Skeletal muscle tissue (tissue), 4 donors: ENCODE measurements around the gene ABLIM1. TPM values are rescaled to one million over a fixed set of nuclear protein-coding genes. Genes with fewer than 3 reads are reported as not detected.
A peak's percentile ranks its signal among the peaks of the same experiment; 100 is the strongest.

Source experiments
- H3K27ac ChIP-seq: one replicate; pipeline ENCODE4 v1.7.0; 2013; ENCODE audit warnings: mild to moderate bottlenecking, low read depth, low read length, inconsistent platforms
- H3K27me3 ChIP-seq, 3 donors: one replicate each; pipeline ENCODE4 v1.7.0; 2013; ENCODE audit warnings: low read length in 3 of 3; ENCODE audit not compliant: control insufficient read depth in 3 of 3, insufficient read depth in 3 of 3
- H3K36me3 ChIP-seq, 3 donors: one replicate each; pipeline ENCODE4 v1.7.0; 2013; ENCODE audit warnings: low read length in 3 of 3; ENCODE audit not compliant: control insufficient read depth in 3 of 3, insufficient read depth in 3 of 3
- H3K4me1 ChIP-seq, 3 donors: one replicate each; pipeline ENCODE4 v1.7.0; 2013; ENCODE audit warnings: low read length in 3 of 3, mild to moderate bottlenecking in 3 of 3; ENCODE audit not compliant: control insufficient read depth in 3 of 3, insufficient read depth in 3 of 3
- H3K4me3 ChIP-seq, 3 donors: one replicate each; pipeline ENCODE4 v1.7.0; 2013; ENCODE audit warnings: low read length in 3 of 3
- H3K9ac ChIP-seq, 3 donors: one replicate each; pipeline ENCODE4 v1.7.0; 2013; ENCODE audit warnings: low read length in 3 of 3, mild to moderate bottlenecking in 3 of 3, moderate library complexity in 2 of 3, low read depth in 1 of 3
- H3K9me3 ChIP-seq, 3 donors: one replicate each; pipeline ENCODE4 v1.7.0; 2013; ENCODE audit warnings: low read length in 3 of 3; ENCODE audit not compliant: control insufficient read depth in 3 of 3
- total RNA-seq: library from RNA; depleted of rRNA; stranded (reverse); fragments of >200 nt; gene quantifications from one replicate; pipeline ENCODE4 v1.2.3, GENCODE V29; 2014
- donor health status: Osteomylitis.

ABLIM1 gene
- total RNA-seq, 1 donor from 2014 or later, result 34.4 TPM

GRCh38 chr10:114682121-114682520 is 24.0 kb upstream of the ABLIM1 start:
- Histone ChIP-seq H3K27ac (peak overlapping the region; percentile 54), H3K9me3 (no peaks in the 10 kb centered on the region)

DNA sequence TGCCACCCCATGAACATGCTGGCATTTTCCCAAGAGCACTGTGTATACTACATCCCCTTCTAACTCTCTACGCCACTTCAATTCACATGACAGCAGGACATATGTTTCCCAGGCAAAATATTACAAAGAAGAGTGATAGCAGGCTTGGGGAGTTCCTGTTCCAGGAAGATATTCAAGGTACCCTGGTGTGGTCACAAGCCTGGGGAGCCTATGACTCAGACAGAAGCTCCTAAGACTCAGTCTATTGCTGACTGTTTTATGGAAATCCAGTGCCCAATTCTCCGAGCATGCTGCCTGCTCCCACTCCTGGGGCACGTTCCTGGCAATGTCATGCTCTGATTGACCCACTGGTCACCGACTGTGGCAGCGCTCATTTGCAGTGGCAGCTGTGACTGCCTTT is 23.5 kb upstream of the ABLIM1 start:
- Histone ChIP-seq H3K36me3 (no peaks in the 10 kb centered on the region), H3K4me1 (peaks cover 4 to 20% (median 18%) of the 10 kb centered on the region in 3 donors), H3K4me3 (peak overlapping the region in 2 of 3 donors; percentile 34 to 52), H3K27ac (peak overlapping the region; percentile 39), H3K27me3 (no peaks in the 10 kb centered on the region), H3K9me3 (no peaks in the 10 kb centered on the region), H3K9ac (peak overlapping the region in 1 of 3 donors; percentile 46)

More at GRCh38 chr10:114682121-114682520, 24.0 kb upstream of the ABLIM1 start:
- Histone ChIP-seq H3K36me3 (no peaks in the 10 kb centered on the region), H3K9ac (no peak overlapping the region), H3K4me3 (no peak overlapping the region), H3K27me3 (no peaks in the 10 kb centered on the region), H3K4me1 (peaks cover 4 to 20% (median 18%) of the 10 kb centered on the region in 3 donors)

- H3K9me3 ChIP-seq, result no peaks in the 10 kb centered on the region
- H3K27me3 ChIP-seq, result no peaks in the 10 kb centered on the region
- H3K36me3 ChIP-seq, result no peaks in the 10 kb centered on the region
- no peak overlapping the region for H3K27ac ChIP-seq
- H3K4me1 ChIP-seq, result peaks cover 4 to 18% (median 14%) of the 10 kb centered on the region in 3 donors
- no peak overlapping the region for H3K9ac ChIP-seq
- no peak overlapping the region for H3K4me3 ChIP-seq
Measured at GRCh38 chr10:114680543-114681117, 22.6 kb upstream of the ABLIM1 start.

GRCh38 chr10:114679552-114679951 is 21.5 kb upstream of the ABLIM1 start:
- Histone ChIP-seq H3K9me3 (no peaks in the 10 kb centered on the region), H3K4me1 (peaks cover 4 to 12% (median 10%) of the 10 kb centered on the region in 3 donors), H3K27ac (no peak overlapping the region), H3K27me3 (no peaks in the 10 kb centered on the region), H3K4me3 (no peak overlapping the region), H3K36me3 (no peaks in the 10 kb centered on the region), H3K9ac (no peak overlapping the region)

GRCh38 chr10:114678820-114679219 is 20.7 kb upstream of the ABLIM1 start:
- H3K4me3 ChIP-seq, result no peak overlapping the region
- no peak overlapping the region for H3K27ac ChIP-seq
- no peaks in the 10 kb centered on the region for H3K36me3 ChIP-seq
- no peaks in the 10 kb centered on the region for H3K27me3 ChIP-seq
- no peaks in the 10 kb centered on the region for H3K9me3 ChIP-seq
- H3K4me1 ChIP-seq, result peaks cover 0 to 6% (median 5%) of the 10 kb centered on the region in 3 donors
- H3K9ac ChIP-seq, result no peak overlapping the region

GRCh38 chr10:114678336-114678735 is 20.3 kb upstream of the ABLIM1 start:
- H3K9me3 ChIP-seq, result no peaks in the 10 kb centered on the region
- no peak overlapping the region for H3K9ac ChIP-seq
- H3K27ac ChIP-seq, result no peak overlapping the region
- no peak overlapping the region for H3K4me3 ChIP-seq
- no peaks in the 10 kb centered on the region for H3K27me3 ChIP-seq
- no peaks in the 10 kb centered on the region for H3K36me3 ChIP-seq
- H3K4me1 ChIP-seq, result peaks cover 0 to 6% (median 5%) of the 10 kb centered on the region in 3 donors

DNA sequence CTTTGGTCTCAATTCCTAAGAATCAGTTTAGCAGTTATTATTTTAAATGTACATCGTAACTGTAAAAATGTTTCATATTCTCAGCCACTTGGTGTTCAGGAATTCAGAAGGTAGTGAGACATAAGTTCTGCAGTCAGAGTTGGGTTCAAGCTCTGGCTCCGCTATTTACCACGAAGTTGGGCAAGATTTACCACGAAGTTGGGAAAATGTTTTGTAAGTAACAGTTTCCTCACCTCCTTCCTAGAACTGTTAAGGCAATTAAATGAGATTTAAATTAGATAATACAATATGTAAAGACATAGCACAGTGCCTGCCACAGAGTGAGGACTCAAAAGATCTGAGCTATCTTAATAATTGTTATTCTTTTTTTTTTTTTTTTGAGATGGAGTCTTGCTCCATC is 16.3 kb upstream of the ABLIM1 start:
- no peak overlapping the region for H3K4me3 ChIP-seq
- H3K27me3 ChIP-seq, result no peaks in the 10 kb centered on the region
- no peaks in the 10 kb centered on the region for H3K4me1 ChIP-seq
- no peak overlapping the region for H3K9ac ChIP-seq
- H3K27ac ChIP-seq, result no peak overlapping the region
- H3K36me3 ChIP-seq, result no peaks in the 10 kb centered on the region
- no peaks in the 10 kb centered on the region for H3K9me3 ChIP-seq

GRCh38 chr10:114669648-114670047 is 11.6 kb upstream of the ABLIM1 start:
- H3K27me3 ChIP-seq, result no peaks in the 10 kb centered on the region
- no peaks in the 10 kb centered on the region for H3K4me1 ChIP-seq
- no peak overlapping the region for H3K4me3 ChIP-seq
- H3K9me3 ChIP-seq, result no peaks in the 10 kb centered on the region
- no peak overlapping the region for H3K9ac ChIP-seq
- no peaks in the 10 kb centered on the region for H3K36me3 ChIP-seq
- no peak overlapping the region for H3K27ac ChIP-seq

DNA sequence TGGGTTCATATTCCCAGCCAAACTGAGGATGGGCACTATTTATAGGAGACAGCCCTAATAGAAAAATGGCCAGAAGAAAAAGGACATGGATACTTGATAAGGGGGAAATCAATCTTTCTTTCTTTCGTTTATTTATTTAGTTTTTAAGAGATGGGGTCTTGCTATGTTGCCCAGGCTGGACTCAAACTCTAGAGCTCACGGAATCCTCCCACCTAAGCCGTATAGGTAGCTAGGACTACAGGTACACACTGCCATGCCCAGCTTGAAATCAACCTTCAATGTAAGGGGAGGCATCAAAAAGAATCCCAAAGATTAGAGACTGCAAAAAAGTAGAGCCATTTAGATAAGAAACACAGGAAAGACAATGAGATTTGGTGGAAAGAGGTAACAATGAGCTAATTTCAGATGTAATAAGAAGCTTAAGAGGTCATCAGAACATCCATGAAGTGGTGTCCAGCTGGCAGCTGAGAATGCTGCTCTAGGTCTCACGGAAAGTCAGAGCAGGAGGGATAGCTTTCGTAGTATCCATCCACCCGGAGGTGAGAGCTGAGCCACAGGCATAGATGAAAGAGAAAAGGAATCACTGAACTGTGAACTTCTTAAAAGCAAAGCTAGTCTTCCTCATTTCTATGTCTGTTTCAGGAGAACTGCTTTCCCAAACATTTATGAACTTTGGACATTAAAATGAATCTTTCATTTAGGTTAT is 10.5 kb upstream of the ABLIM1 start:
- Histone ChIP-seq H3K36me3 (no peaks in the 10 kb centered on the region), H3K4me1 (peaks cover 0 to 4% (median 4%) of the 10 kb centered on the region in 3 donors), H3K27me3 (no peaks in the 10 kb centered on the region), H3K9ac (no peak overlapping the region), H3K9me3 (no peaks in the 10 kb centered on the region), H3K4me3 (no peak overlapping the region), H3K27ac (no peak overlapping the region)

- Histone ChIP-seq H3K4me1 (peaks cover 9 to 13% (median 9%) of the 10 kb centered on the region in 3 donors), H3K27ac (no peak overlapping the region), H3K4me3 (no peak overlapping the region), H3K27me3 (no peaks in the 10 kb centered on the region), H3K36me3 (no peaks in the 10 kb centered on the region), H3K9me3 (peaks cover 0 to 3% (median 0%) of the 10 kb centered on the region in 3 donors), H3K9ac (no peak overlapping the region)
Measured at GRCh38 chr10:114665873-114666272, 7.8 kb upstream of the ABLIM1 start.
